Lower leg skin (tissue), 3 donors: Measurements from ENCODE around the gene FOXO3B.
"Not testable (repeated sequence)": the region's sequence is repeated elsewhere in the genome, so short reads cannot be mapped to it uniquely, and the experiment has no call there.

Experiments used
- CTCF ChIP-seq, 3 donors: fragments of 450-650 bp; IDR thresholded peaks; one replicate each; pipeline ENCODE4 v1.5.1; 2016; ENCODE audit warnings: antibody characterized with exemption in 3 of 3, mild to moderate bottlenecking in 3 of 3, moderate library complexity in 2 of 3
- POLR2A ChIP-seq, 2 donors: fragments of 450-650 bp; IDR thresholded peaks; one replicate each; pipeline ENCODE4 v1.6.1; 2016 to 2017; ENCODE audit warnings: antibody characterized with exemption in 2 of 2, mild to moderate bottlenecking in 1 of 2, moderate library complexity in 1 of 2

- not testable (repeated sequence) for TF ChIP-seq POLR2A, CTCF (IDR thresholded peaks at IDR 0.05)
These were observed at the start of gene FOXO3B for GRCh38 chr17:18681767-18682571.
